HAP-1 (cell line): Measurements from ENCODE around the gene DUT.

Experiments
- DNase-seq, 2 experiments: peaks; one replicate each; pipeline ENCODE4 v3.0.0-alpha.2; 2016 to 2020; ENCODE audit warnings: low spot score in 2 of 2
- H3K27me3 ChIP-seq: fragments of 250-450 bp; sonication (Bioruptor Pico); 2 replicates; pipeline ENCODE4 v1.5.1; 2020; ENCODE audit warnings: low read depth, mild to moderate bottlenecking, moderate library complexity
- H3K36me3 ChIP-seq: fragments of 250-450 bp; sonication (Bioruptor Pico); replicated peaks from 2 replicates; pipeline ENCODE4 v1.5.1; 2020; ENCODE audit warnings: mild to moderate bottlenecking
- H3K4me1 ChIP-seq: fragments of 250-450 bp; sonication (Bioruptor Pico); 2 replicates; pipeline ENCODE4 v1.5.1; 2020; ENCODE audit warnings: mild to moderate bottlenecking
- H3K4me3 ChIP-seq: fragments of 250-450 bp; sonication (Bioruptor Pico); 2 replicates; pipeline ENCODE4 v1.5.1; 2020; ENCODE audit warnings: mild to moderate bottlenecking, moderate library complexity
- H3K9me3 ChIP-seq: fragments of 250-450 bp; sonication (Bioruptor Pico); 2 replicates; pipeline ENCODE4 v1.5.1; 2020; ENCODE audit warnings: mild to moderate bottlenecking, moderate library complexity
- in situ Hi-C: fragments of 300-500 bp; cut with MboI; formaldehyde crosslinking; loops from 3 replicates; pipeline ENCODE4 v1.14.3; 2020; ENCODE audit warnings: low sequenced_read_pairs, inconsistent platforms, mixed read lengths

The DUT gene

GRCh38 chr15:48388016-48388851 is 57.0 kb downstream of the DUT start:
- H3K27me3 ChIP-seq = no peaks in the 10 kb centered on the region
- in situ Hi-C loops = no loop called here
- H3K4me1 ChIP-seq = no peaks in the 10 kb centered on the region
- H3K36me3 ChIP-seq = no peaks in the 10 kb centered on the region
- no peaks in the 10 kb centered on the region for H3K9me3 ChIP-seq
- DNase-seq = no peak
- no peak overlapping the region for H3K4me3 ChIP-seq

- in situ Hi-C loops = no loop called here
- no peak overlapping the region for H3K4me3 ChIP-seq
- H3K27me3 ChIP-seq = no peaks in the 10 kb centered on the region
- no peaks in the 10 kb centered on the region for H3K36me3 ChIP-seq
- DNase-seq = no peak
- no peaks in the 10 kb centered on the region for H3K4me1 ChIP-seq
- H3K9me3 ChIP-seq = no peaks in the 10 kb centered on the region
Observed at GRCh38 chr15:48388910-48389309, 57.7 kb downstream of the DUT start.

- Histone ChIP-seq H3K27me3 (no peaks in the 10 kb centered on the region), H3K4me1 (no peaks in the 10 kb centered on the region), H3K9me3 (no peaks in the 10 kb centered on the region), H3K4me3 (no peak overlapping the region), H3K36me3 (no peaks in the 10 kb centered on the region)
- DNase-seq = no peak
- in situ Hi-C loops = no loop called here
Observed at GRCh38 chr15:48389691-48390143, 58.5 kb downstream of the DUT start.

- no peaks in the 10 kb centered on the region for H3K27me3 ChIP-seq
- no peak overlapping the region for H3K4me3 ChIP-seq
- no peaks in the 10 kb centered on the region for H3K4me1 ChIP-seq
- in situ Hi-C loops = no loop called here
- H3K9me3 ChIP-seq = no peaks in the 10 kb centered on the region
- no peaks in the 10 kb centered on the region for H3K36me3 ChIP-seq
- DNase-seq = no peak
Observed at GRCh38 chr15:48391950-48392349, 60.7 kb downstream of the DUT start.

GRCh38 chr15:48392356-48392755 is 61.1 kb downstream of the DUT start:
- Histone ChIP-seq H3K9me3 (no peaks in the 10 kb centered on the region), H3K27me3 (no peaks in the 10 kb centered on the region), H3K4me1 (no peaks in the 10 kb centered on the region), H3K36me3 (no peaks in the 10 kb centered on the region), H3K4me3 (no peak overlapping the region)
- no peak for DNase-seq
- in situ Hi-C loops = no loop called here
